HL-60 (cell line): Measurements from ENCODE around the gene CAMKK1.

Experiments used
- CTCF ChIP-seq: IDR thresholded peaks from one replicate; pipeline ENCODE4 v1.5.1; 2011; ENCODE audit warnings: low read length, control low read depth, inconsistent platforms; ENCODE audit not compliant: insufficient read depth
- POLR2AphosphoS5 ChIP-seq: IDR thresholded peaks from 2 replicates; pipeline ENCODE4 v1.6.1; 2012; ENCODE audit warnings: low read depth

- no peak for TF ChIP-seq POLR2AphosphoS5
- TF ChIP-seq CTCF: no peak
These were observed 2.5 kb upstream of the CAMKK1 start for GRCh38 chr17:3895354-3895753.
